OCI-LY1 (cell line): Measurements from ENCODE around the gene CNOT2.

Experiments
- CTCF ChIP-seq: fragments of 200-600 bp; sonication (generic), shearing (Covaris generic); IDR thresholded peaks from 2 replicates; pipeline ENCODE4 v1.5.1; 2017; ENCODE audit warnings: mild to moderate bottlenecking, antibody characterized with exemption, low read length, moderate library complexity, mixed read lengths
- EZH2 ChIP-seq: fragments of 200-600 bp; sonication (generic), shearing (Covaris generic); IDR thresholded peaks from 2 replicates; pipeline ENCODE4 v1.8.0; 2017; ENCODE audit warnings: borderline replicate concordance, mixed run types, mild to moderate bottlenecking, antibody characterized with exemption, low read length, moderate library complexity, mixed read lengths

- no peak for TF ChIP-seq CTCF
- no peak for TF ChIP-seq EZH2
These were observed 46.9 kb downstream of the CNOT2 start for GRCh38 chr12:70290116-70290515.
